Measurements from ENCODE around the gene KIZ.

DNA sequence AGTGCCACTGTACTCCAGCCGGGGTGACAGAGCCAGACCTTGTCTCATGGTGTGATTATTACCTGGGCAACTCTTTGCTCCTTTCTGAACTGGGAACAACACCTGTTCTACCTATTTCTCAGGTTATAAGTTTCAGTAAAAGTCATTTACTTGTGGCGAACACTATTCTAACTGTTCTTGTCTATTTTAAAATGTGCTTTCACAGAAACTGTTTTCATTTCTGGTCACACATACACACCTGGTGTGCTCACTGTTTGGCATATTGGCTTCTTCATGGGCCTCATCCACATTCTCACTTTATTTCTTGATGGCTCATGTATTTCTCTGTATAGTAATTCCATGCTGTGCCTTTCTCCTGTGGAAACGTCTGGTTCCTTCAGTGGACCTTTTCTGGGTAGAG, 146.8 kb downstream of the KIZ start:
- TF ChIP-seq, protein P1, sequence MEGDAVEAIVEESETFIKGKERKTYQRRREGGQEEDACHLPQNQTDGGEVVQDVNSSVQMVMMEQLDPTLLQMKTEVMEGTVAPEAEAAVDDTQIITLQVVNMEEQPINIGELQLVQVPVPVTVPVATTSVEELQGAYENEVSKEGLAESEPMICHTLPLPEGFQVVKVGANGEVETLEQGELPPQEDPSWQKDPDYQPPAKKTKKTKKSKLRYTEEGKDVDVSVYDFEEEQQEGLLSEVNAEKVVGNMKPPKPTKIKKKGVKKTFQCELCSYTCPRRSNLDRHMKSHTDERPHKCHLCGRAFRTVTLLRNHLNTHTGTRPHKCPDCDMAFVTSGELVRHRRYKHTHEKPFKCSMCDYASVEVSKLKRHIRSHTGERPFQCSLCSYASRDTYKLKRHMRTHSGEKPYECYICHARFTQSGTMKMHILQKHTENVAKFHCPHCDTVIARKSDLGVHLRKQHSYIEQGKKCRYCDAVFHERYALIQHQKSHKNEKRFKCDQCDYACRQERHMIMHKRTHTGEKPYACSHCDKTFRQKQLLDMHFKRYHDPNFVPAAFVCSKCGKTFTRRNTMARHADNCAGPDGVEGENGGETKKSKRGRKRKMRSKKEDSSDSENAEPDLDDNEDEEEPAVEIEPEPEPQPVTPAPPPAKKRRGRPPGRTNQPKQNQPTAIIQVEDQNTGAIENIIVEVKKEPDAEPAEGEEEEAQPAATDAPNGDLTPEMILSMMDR (IDR thresholded peaks at IDR 0.05), result no peak
- no peak for TF ChIP-seq POLR2A (IDR thresholded peaks at IDR 0.05)
